Neural cell (in vitro differentiated cells): Measurements from ENCODE around the gene RSPH9.

Experiments used
- EP300 ChIP-seq: fragments of 450-650 bp; conservative IDR thresholded peaks from 2 replicates; pipeline ENCODE4 v1.6.1; 2014; ENCODE audit warnings: antibody characterized with exemption, mild to moderate bottlenecking, moderate library complexity; ENCODE audit not compliant: poor library complexity, severe bottlenecking
- EZH2 ChIP-seq: fragments of 200-600, 300-800 bp; shearing (Covaris generic), sonication (generic); IDR thresholded peaks from 2 replicates; pipeline ENCODE4 v1.6.1; 2014; ENCODE audit warnings: antibody characterized with exemption, low read length, borderline replicate concordance, mild to moderate bottlenecking; ENCODE audit not compliant: insufficient read depth, poor library complexity, severe bottlenecking
- POLR2AphosphoS5 ChIP-seq: IDR thresholded peaks from 2 replicates; pipeline ENCODE4 v1.6.1; 2012
- RAD21 ChIP-seq: fragments of 450-650 bp; conservative IDR thresholded peaks from 2 replicates; pipeline ENCODE4 v1.6.1; 2014; ENCODE audit warnings: antibody characterized with exemption, mild to moderate bottlenecking, moderate library complexity
- SMC3 ChIP-seq: fragments of 450-650 bp; conservative IDR thresholded peaks from 2 replicates; pipeline ENCODE4 v1.6.1; 2014; ENCODE audit warnings: antibody characterized with exemption, mild to moderate bottlenecking, moderate library complexity; ENCODE audit not compliant: poor library complexity
- TAF1 ChIP-seq: IDR thresholded peaks from 2 replicates; pipeline ENCODE4 v1.6.1; 2012; ENCODE audit warnings: low read depth
- TF ChIP-seq, protein P1 (sequence below): fragments of 450-650 bp; IDR thresholded peaks from 2 replicates; pipeline ENCODE4 v1.5.1; 2014; ENCODE audit warnings: antibody characterized with exemption, mild to moderate bottlenecking, moderate library complexity; ENCODE audit not compliant: poor library complexity, severe bottlenecking
- TF ChIP-seq, protein P2 (sequence below): IDR thresholded peaks from 2 replicates; pipeline ENCODE4 v1.6.1; 2012; ENCODE audit warnings: borderline replicate concordance

DNA sequence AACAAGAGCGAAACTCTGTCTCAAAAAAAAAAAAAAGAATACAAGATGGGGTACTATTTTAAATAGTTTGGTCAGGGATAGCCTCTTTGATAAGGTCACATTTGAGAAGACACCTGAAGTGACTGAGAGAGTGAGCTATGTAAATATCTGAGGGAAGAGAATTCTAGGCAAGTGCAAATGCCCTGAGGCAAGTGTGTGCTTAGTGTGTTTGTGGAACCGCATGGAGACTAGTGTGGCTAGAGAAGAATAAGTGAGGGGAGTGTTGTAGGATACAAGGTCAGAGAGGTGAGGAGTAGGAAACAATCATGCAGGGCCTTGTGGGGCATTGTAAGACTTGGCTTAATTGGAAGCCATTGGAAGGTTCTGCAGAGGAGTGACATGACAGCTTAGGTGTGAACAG lies 3.4 kb downstream of the RSPH9 start:
- TF ChIP-seq, protein P1, sequence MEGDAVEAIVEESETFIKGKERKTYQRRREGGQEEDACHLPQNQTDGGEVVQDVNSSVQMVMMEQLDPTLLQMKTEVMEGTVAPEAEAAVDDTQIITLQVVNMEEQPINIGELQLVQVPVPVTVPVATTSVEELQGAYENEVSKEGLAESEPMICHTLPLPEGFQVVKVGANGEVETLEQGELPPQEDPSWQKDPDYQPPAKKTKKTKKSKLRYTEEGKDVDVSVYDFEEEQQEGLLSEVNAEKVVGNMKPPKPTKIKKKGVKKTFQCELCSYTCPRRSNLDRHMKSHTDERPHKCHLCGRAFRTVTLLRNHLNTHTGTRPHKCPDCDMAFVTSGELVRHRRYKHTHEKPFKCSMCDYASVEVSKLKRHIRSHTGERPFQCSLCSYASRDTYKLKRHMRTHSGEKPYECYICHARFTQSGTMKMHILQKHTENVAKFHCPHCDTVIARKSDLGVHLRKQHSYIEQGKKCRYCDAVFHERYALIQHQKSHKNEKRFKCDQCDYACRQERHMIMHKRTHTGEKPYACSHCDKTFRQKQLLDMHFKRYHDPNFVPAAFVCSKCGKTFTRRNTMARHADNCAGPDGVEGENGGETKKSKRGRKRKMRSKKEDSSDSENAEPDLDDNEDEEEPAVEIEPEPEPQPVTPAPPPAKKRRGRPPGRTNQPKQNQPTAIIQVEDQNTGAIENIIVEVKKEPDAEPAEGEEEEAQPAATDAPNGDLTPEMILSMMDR, result no peak
- TF ChIP-seq EP300 (no peak), EZH2 (no peak), TAF1 (no peak), RAD21 (no peak), SMC3 (no peak), POLR2AphosphoS5 (no peak)
- TF ChIP-seq, protein P2, sequence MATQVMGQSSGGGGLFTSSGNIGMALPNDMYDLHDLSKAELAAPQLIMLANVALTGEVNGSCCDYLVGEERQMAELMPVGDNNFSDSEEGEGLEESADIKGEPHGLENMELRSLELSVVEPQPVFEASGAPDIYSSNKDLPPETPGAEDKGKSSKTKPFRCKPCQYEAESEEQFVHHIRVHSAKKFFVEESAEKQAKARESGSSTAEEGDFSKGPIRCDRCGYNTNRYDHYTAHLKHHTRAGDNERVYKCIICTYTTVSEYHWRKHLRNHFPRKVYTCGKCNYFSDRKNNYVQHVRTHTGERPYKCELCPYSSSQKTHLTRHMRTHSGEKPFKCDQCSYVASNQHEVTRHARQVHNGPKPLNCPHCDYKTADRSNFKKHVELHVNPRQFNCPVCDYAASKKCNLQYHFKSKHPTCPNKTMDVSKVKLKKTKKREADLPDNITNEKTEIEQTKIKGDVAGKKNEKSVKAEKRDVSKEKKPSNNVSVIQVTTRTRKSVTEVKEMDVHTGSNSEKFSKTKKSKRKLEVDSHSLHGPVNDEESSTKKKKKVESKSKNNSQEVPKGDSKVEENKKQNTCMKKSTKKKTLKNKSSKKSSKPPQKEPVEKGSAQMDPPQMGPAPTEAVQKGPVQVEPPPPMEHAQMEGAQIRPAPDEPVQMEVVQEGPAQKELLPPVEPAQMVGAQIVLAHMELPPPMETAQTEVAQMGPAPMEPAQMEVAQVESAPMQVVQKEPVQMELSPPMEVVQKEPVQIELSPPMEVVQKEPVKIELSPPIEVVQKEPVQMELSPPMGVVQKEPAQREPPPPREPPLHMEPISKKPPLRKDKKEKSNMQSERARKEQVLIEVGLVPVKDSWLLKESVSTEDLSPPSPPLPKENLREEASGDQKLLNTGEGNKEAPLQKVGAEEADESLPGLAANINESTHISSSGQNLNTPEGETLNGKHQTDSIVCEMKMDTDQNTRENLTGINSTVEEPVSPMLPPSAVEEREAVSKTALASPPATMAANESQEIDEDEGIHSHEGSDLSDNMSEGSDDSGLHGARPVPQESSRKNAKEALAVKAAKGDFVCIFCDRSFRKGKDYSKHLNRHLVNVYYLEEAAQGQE, result no peak
